ENCODE measurements around the gene ZBTB16. TPM values are rescaled to one million over a fixed set of nuclear protein-coding genes. Genes with fewer than 3 reads are reported as not detected.

ZBTB16 gene
- total and polyA plus RNA-seq, 4 donors, result 8.9 to 140 (median 34.5) TPM

- H3K27me3 ChIP-seq (ENCODE audit: control insufficient read depth in 4 of 4, insufficient read depth in 4 of 4, low read length in 3 of 4), result no peaks in the 10 kb centered on the region
- DNase-seq (ENCODE audit: low spot score), result no peak
- H3K4me1 ChIP-seq (ENCODE audit: control insufficient read depth in 4 of 4, insufficient read depth in 4 of 4, low read length in 3 of 4), result peaks cover 0 to 15% (median 4%) of the 10 kb centered on the region in 4 donors
- H3K9me3 ChIP-seq (ENCODE audit: control insufficient read depth in 4 of 4, low read length in 3 of 4), result no peaks in the 10 kb centered on the region
- no peak for TF ChIP-seq NR2F2 (IDR thresholded peaks at IDR 0.05)
- no peak for TF ChIP-seq EGR1 (IDR thresholded peaks at IDR 0.05; ENCODE audit: low read depth in 2 of 2)
- TF ChIP-seq GABPA (IDR thresholded peaks at IDR 0.05 in 1 of 2, conservative IDR thresholded peaks at IDR 0.05 in 1 of 2), result no peak
- TF ChIP-seq ZBTB33 (IDR thresholded peaks at IDR 0.05), result no peak
- no peak for TF ChIP-seq TAF1 (conservative IDR thresholded peaks at IDR 0.05)
- no peak for TF ChIP-seq SP1 (IDR thresholded peaks at IDR 0.05)
- no peak for TF ChIP-seq FOXA1 (IDR thresholded peaks at IDR 0.05)
- no peak for TF ChIP-seq RXRA (IDR thresholded peaks at IDR 0.05)
- no peak for TF ChIP-seq RAD21 (IDR thresholded peaks at IDR 0.05)
- TF ChIP-seq, protein P1, sequence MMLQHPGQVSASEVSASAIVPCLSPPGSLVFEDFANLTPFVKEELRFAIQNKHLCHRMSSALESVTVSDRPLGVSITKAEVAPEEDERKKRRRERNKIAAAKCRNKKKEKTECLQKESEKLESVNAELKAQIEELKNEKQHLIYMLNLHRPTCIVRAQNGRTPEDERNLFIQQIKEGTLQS (IDR thresholded peaks at IDR 0.05), result no peak
- TF ChIP-seq YY1 (IDR thresholded peaks at IDR 0.05), result no peak
- no peak for TF ChIP-seq JUND (IDR thresholded peaks at IDR 0.05)
- TF ChIP-seq HNF4G (IDR thresholded peaks at IDR 0.05), result no peak
- no peak for TF ChIP-seq REST (IDR thresholded peaks at IDR 0.05)
- TF ChIP-seq HNF4A (conservative IDR thresholded peaks at IDR 0.05), result no peak
- no peak for TF ChIP-seq FOXA2 (IDR thresholded peaks at IDR 0.05)
- no peak overlapping the region for H3K27ac ChIP-seq (ENCODE audit: low read depth in 1 of 2, low read length in 2 of 2)
- H3K9ac ChIP-seq (ENCODE audit: low read depth in 1 of 2, low read length in 2 of 2), result no peak overlapping the region
- no peaks in the 10 kb centered on the region for H3K36me3 ChIP-seq (ENCODE audit: control insufficient read depth in 4 of 4, insufficient read depth in 3 of 4, low read depth in 1 of 4, low read length in 3 of 4)
- H3K4me3 ChIP-seq (ENCODE audit: low read depth in 1 of 3, low read length in 3 of 3), result no peak overlapping the region
These were observed 3.1 kb upstream of the ZBTB16 start for GRCh38 chr11:114056409-114056808.

GRCh38 chr11:114057147-114057546, 2.4 kb upstream of the ZBTB16 start:
- Histone ChIP-seq H3K4me1 (ENCODE audit: control insufficient read depth in 4 of 4, insufficient read depth in 4 of 4, low read length in 3 of 4) (peaks cover 0 to 15% (median 4%) of the 10 kb centered on the region in 4 donors), H3K4me3 (ENCODE audit: low read depth in 1 of 3, low read length in 3 of 3) (no peak overlapping the region), H3K27me3 (ENCODE audit: control insufficient read depth in 4 of 4, insufficient read depth in 4 of 4, low read length in 3 of 4) (no peaks in the 10 kb centered on the region), H3K27ac (ENCODE audit: low read depth in 1 of 2, low read length in 2 of 2) (no peak overlapping the region), H3K36me3 (ENCODE audit: control insufficient read depth in 4 of 4, insufficient read depth in 3 of 4, low read depth in 1 of 4, low read length in 3 of 4) (no peaks in the 10 kb centered on the region), H3K9me3 (ENCODE audit: control insufficient read depth in 4 of 4, low read length in 3 of 4) (no peaks in the 10 kb centered on the region), H3K9ac (ENCODE audit: low read depth in 1 of 2, low read length in 2 of 2) (no peak overlapping the region)
- 86% methylated on average over 7 of the region's 7 CpGs for WGBS
- TF ChIP-seq EGR1 (IDR thresholded peaks at IDR 0.05; ENCODE audit: low read depth in 2 of 2) (no peak), YY1 (IDR thresholded peaks at IDR 0.05) (no peak), TAF1 (conservative IDR thresholded peaks at IDR 0.05) (no peak), JUND (IDR thresholded peaks at IDR 0.05) (no peak), NR2F2 (IDR thresholded peaks at IDR 0.05) (no peak), HNF4A (conservative IDR thresholded peaks at IDR 0.05) (no peak), SP1 (IDR thresholded peaks at IDR 0.05) (no peak), FOXA1 (IDR thresholded peaks at IDR 0.05) (no peak), REST (IDR thresholded peaks at IDR 0.05) (no peak), RXRA (IDR thresholded peaks at IDR 0.05) (no peak), ZBTB33 (IDR thresholded peaks at IDR 0.05) (no peak), HNF4G (IDR thresholded peaks at IDR 0.05) (no peak)
- TF ChIP-seq, protein P2, sequence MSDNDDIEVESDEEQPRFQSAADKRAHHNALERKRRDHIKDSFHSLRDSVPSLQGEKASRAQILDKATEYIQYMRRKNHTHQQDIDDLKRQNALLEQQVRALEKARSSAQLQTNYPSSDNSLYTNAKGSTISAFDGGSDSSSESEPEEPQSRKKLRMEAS (IDR thresholded peaks at IDR 0.05), result no peak
- DNase-seq (ENCODE audit: low spot score), result no peak

Data from liver (tissue), 9 donors.